Activated T-helper 9 cell treated with anti-CD3 and anti-CD28 coated beads, Interleukin-2, amount 50 U/mL, for 16 hours (primary cell): ENCODE data around the gene PPIP5K1.

Experiments used
- DNase-seq: peaks from one replicate; pipeline ENCODE4 v3.0.0-alpha.2; 2020; ENCODE audit warnings: low read depth

The PPIP5K1 gene

GRCh38 chr15:43517354-43518196 is 72.4 kb downstream of the PPIP5K1 start, which contains the start of gene MAP1A:
Gene MAP1A, plus strand, starts transcription at chr15:43517608. Its CDS starts 3,866 bp downstream, at chr15:43521474.
- no peak for DNase-seq

DNA sequence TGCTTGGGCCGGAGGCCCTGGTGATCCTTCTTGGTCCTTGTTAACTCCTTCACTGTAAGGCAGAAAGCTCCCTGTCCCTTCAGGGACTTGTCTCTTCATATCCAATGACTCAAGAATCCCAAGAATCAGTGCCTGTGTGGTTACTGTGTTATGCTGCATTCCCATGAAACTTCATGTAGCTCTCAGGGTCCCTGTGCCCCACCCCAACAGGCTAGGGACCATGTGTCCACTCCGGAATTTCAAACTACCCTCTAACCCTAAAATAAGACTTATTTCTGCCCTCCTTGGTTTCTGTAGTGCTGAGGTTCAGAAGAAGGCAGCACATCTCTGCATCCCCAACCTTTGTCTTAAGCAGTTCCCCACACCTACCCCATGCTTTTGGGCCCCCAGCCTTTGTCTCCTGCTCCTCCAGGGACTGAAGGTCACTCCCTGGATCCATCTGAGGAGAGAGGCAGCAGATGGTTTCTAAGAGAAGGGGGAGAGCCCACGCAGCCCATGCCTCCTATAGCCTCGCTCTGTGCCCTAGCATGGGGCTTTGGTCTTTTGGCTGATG is 73.1 kb downstream of the PPIP5K1 start:
- no peak for DNase-seq

DNA sequence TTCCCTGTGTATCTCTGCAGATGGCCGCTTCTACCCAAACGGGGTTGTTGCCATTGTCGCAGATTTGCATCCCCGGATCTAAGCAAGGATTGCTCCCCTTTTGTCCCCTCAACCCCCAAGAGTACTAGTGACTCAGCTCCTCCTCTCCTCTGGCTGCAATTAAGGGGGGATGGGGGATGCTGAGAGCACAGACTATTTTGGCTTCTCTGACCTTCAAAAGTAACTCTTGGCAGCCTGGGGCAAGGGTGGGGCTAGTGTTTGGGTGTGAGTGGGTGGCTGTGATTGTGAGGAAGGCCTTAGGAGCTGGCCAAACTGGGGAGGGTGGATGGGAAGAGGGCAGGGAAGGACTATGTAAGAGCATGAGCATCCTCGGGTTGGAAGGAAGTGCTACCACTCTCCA is 73.8 kb downstream of the PPIP5K1 start:
- no peak for DNase-seq

GRCh38 chr15:43515741-43516140 is 74.3 kb downstream of the PPIP5K1 start:
- DNase-seq: no peak

DNA sequence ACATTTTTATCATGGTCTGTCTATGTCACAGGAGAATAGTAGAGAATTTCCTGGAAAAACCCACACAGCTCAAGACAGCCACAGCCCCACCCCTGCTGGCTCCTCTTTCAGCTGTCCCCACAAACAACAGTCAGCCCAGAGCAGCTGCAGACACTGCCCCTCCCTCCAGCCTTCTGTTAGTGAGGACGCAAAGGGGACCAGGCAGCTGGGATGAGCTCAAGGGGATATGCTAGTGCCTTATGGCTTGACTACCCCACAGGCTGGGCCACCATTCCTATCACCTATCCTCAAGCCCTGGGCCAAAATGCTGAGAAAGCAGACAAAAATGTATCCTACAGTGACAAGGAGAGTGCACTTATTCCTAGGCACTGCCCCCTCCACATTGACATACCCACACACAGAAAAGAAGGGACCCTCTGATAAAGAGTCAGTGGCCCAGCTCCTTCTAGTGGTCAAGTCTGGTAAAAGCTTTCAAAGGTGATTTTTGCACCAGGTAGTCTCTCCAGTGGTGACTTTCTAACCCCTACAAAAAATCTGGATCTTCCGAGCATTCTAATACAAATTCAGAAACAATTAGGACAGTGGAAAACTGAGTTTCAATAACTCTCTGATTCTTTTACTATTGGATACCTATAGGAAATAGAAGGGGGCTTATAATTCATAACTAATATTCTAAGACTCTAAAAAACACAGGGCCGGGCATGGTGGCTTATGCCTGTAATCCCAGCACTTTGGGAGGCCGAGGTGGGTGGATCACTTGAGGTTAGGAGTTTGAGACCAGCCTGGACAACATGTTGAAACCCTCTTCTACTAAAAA is 75.6 kb downstream of the PPIP5K1 start:
- no peak for DNase-seq

GRCh38 chr15:43513550-43513949 is 76.5 kb downstream of the PPIP5K1 start:
- no peak for DNase-seq

- DNase-seq: no peak
Observed at GRCh38 chr15:43511012-43511885, 78.8 kb downstream of the PPIP5K1 start.

DNA sequence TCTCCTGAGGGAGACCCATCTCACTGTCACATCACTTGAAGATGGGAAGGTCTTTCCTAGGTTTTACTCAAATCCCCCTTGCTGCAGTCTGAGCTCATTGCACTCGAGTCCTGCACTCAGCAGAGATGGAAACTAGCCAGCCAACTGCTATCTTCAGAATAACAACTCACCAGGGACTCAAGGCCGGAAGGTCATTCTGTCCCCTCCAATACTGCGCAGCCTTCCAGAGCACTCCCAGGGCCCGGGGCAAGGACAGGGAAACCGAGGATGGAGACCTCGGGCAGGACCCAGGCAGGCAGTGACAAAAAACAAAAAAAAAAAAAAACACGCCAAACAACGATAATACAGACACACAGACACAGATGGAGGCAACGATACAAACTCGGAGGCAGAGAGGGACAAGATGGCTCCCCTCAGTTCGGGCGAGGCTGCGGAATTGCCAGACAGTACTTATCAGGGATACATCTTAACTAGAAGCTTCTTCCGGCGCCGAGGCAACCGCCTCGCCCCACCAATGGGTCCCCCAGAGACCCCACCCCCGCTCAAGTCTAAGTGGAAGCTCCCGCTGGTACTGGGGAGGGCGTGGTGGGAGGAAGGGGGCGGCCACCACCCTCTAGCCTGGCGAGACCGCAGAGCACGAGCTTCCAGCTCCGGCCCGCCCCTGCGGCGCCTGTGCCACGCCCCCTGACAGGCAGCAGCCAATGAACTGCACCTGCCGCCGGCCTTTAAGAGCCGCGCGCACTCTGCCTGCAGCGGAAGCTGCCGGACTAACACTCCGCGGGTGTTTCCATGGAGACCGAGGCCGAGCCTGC is 79.6 kb downstream of the PPIP5K1 start:
- DNase-seq: peak; percentile 93

- no peak for DNase-seq
Observed at GRCh38 chr15:43509660-43510199, 80.3 kb downstream of the PPIP5K1 start.

DNA sequence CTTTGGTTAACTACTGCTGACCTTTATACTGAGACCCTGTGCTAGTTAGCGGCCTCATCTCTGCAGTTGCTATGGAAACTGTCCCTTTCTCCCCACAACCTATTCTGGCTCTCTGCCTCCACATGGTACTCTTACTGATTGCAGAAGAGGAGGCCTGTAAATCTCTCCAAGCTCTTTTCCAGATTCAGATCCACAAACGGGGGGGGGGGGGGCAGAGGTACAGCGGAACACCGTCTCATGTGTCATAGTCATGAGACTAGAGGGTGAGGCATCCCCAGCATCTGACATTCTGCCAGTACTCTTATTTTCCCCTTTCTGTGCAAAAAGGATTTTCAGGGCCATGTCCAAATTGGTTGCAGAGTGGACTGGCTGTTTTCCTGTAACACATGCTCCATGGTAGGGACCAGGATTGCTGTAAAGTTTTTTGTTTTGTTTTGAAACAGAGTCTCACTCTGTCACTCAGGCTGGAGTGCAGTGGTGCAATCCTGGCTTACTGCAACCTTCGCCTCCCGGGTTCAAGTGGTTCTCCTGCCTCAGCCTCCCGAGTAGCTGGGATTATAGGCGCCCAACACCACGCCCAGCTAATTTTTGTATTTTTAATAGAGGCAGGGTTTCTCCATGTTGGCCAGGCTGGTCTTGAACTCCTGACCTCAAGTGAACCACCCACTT is 80.9 kb downstream of the PPIP5K1 start:
- no peak for DNase-seq

DNA sequence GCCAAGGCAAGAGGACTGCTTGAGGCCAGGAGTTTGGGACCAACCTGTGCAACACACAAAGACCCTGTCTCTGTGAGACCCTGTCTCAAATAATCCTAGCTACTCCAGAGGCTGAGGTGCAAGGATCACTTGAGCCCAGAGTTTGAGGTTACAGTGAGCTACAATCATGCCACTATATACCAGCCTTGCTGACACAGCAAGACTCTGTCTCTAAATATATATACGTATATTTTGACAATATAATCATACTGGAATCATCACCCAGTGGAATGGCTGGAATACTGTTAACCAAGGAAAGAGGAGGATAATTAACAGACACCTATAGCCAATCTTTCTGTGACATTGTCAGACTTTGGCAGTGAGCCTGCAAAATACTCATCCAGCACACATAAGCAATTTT is 81.6 kb downstream of the PPIP5K1 start:
- DNase-seq: no peak

- no peak for DNase-seq
Observed at GRCh38 chr15:43505738-43506137, 84.3 kb downstream of the PPIP5K1 start.

DNA sequence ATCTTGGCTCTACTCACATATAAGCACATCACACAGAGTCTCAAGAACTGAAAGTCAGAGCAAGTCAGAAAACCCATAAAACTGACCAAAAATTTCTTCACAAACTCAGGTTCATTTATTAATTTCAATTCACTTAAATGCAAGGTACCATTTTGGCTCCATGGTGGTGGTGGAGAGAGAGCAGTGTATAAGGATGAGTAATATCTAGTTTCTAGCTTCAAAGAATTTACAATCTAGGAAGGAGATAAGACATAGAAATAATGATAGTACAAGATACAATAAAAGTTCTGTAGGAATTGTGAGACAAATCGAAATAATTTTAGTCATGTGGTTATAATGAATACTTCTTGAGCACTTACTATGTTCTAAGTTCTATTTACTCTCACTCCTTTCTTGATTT is 90.4 kb downstream of the PPIP5K1 start:
- no peak for DNase-seq

- DNase-seq: no peak
Observed at GRCh38 chr15:43498990-43499389, 91.0 kb downstream of the PPIP5K1 start.

DNA sequence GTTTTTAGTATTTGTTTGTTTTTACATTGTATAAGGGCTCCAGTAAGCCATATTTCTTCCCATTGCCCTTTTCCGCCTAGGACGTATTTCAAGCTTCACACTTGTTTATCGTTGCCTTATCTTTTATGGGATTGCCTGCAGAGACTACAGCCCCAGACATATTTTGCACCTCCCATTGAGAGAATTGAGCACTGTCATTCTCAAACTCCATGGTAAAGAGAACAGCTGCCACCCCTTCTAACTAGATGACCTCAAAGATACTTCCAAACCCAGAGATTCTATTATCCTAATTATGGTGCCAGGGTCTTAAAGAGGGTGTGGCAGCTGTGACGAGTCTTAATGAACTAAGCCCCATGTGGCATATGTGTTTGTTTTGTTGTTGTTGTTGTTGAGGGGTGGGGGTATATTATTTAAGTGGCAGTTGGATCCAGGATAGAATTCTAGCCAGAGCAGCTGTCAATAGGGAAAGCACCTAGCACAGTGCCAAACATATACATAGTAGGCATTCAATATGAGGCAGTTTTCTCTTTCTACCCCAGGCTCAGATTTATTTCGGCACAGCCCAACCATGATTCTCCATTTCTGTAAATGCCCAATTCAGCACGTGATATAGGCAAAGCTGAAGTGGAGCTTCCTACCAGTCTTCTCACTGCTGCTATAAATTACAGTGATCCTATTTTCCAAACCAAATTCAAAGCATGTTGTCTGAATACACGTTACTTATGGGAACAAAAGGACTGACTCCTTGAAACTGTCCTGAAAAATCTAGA is 96.1 kb downstream of the PPIP5K1 start:
- no peak for DNase-seq

DNA sequence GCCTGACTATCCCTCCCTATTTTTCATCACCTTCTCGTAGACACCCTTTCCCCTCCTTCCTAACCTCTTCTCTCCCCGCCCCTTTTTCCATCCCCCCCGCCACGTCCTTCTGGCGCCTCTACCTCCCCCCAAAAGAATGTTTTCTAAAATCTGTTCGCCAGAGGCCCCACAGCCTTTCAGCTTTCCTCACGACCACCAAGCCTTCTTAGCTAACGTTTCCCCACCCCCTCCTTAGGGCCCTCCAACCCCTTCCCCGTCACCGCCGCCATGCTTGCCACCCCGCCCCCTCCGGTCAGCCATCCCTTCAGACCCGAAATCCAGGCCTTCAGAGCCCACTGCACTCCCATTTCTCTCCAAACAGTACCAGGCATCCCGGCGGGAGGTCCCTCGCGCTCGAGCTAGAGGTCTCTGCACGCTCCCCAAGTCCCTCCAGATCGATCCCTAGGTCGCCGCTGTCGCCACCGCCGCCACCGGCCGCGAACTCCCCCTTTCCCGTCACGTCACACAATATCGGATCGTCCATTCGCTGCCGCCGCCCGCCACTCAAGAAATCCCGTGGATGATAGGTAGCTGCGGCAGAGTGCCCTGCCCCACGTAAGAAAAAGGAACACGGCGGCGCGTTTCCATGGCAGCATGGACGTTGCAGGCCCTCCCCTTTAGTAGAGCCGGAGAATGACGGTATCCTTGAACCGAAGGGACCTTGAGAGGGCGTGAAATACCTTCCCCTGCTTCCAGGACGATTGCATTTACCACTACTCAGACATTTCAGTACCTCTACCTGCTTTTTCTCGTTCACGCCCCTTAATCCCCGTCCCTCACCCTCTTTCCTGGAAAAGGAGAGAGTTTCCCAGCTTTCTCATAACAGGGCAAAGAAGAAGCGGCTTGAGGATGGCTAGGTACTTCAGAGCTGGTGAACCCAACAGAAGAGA is 97.1 kb downstream of the PPIP5K1 start, which contains the start of gene TP53BP1:
TP53BP1 (minus strand) TSS at position 484 of the 929 bp plus-strand sequence; CDS start at position 371, 113 bp downstream.
- peak; percentile 91 for DNase-seq

GRCh38 chr15:43492266-43492665 is 97.7 kb downstream of the PPIP5K1 start:
- no peak for DNase-seq

- DNase-seq: no peak
Observed at GRCh38 chr15:43489191-43489590, 100.8 kb downstream of the PPIP5K1 start.
